ENCODE data around the gene GOLGA6D.
"Not testable (repeated sequence)": the region's sequence is repeated elsewhere in the genome, so short reads cannot be mapped to it uniquely, and the experiment has no call there.

Gene GOLGA6D

DNA sequence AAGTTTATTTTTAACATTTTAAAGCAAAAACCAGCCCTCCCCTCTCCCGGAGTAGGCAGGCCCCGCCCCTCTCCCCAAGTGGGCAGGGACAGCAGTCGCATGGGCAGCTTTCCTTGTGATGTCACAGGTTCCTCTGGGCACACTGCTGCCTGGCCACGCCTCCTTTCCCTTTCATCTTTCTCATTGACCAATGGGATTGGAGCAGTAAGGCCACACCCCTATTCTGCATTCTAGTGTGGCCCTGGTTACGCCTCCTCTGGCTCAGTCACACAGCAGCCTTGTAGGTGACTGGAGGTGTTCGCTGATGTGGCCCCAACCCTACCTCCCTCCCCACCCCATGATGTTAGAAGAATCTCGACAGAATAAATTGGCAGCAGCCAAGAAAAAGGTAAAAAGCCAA lies at the start of gene GOLGA6D:
GOLGA6D (plus strand) TSS at position 264 of the 400 bp plus-strand sequence; CDS start at position 305, 41 bp downstream.
- H2AFZ ChIP-seq (ENCODE audit: low read depth, low read length); DNase-seq; H3K27me3 ChIP-seq (ENCODE audit: insufficient read depth, low read length, poor library complexity); H4K20me1 ChIP-seq (ENCODE audit: insufficient read depth, low read length); H3K9me3 ChIP-seq (ENCODE audit: insufficient read depth, low read length, severe bottlenecking); H3K27ac ChIP-seq (ENCODE audit: low read length); H3K9ac ChIP-seq (ENCODE audit: low read depth, low read length); H3K4me2 ChIP-seq (ENCODE audit: insufficient read depth, low read length); H3K4me3 ChIP-seq (ENCODE audit: low read depth in 1 of 2, low read length in 2 of 2); ATAC-seq (ENCODE audit: insufficient read depth, low read depth); H3K4me1 ChIP-seq (ENCODE audit: insufficient read depth, low read length); H3K79me2 ChIP-seq (ENCODE audit: insufficient read depth, low read length); H3K36me3 ChIP-seq (ENCODE audit: insufficient read depth, low read length): not testable (repeated sequence)

DNA sequence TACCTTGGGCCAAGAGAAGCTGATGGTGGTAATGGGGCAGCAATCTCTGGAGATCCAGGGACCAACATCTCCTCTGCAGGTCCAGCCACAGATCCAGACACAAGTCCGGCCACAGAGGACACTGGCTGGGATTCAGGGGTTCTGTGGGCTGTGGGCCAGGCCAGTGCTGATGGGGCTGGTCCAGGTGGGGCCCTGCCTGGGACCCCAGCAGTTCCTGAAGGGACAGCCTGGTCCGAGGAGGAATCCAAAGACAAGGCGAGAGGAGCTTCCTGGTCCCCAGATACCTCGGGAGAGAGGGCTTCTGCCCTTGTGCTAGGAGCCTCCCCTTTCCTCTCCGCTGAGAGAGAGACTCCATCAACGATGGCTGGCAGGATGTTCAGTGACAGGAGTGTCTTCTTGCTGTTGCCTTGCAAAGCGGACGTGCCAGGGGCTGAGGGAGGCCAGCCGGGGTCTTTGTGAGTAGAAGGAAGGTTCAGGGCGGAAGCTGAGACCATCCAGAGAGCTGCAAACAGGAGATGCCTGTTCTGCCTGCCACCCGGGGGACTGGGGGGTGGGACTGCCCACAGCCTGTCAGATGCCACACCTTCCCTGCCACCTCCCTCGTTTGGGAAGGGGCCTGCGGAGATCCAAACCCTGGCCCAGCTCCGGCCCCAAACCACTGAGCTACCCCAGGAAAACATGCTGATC lies 49.0 kb upstream of the GOLGA6D start:
- H3K27me3 ChIP-seq (ENCODE audit: insufficient read depth, low read length, poor library complexity): peaks cover 2% of the 10 kb centered on the region
- no peaks in the 10 kb centered on the region for H3K36me3 ChIP-seq (ENCODE audit: insufficient read depth, low read length)
- ATAC-seq (ENCODE audit: insufficient read depth, low read depth) (no peak), DNase-seq (no peak)
- H3K4me2 ChIP-seq (ENCODE audit: insufficient read depth, low read length): no peak overlapping the region
- H4K20me1 ChIP-seq (ENCODE audit: insufficient read depth, low read length): no peaks in the 10 kb centered on the region
- H3K9me3 ChIP-seq (ENCODE audit: insufficient read depth, low read length, severe bottlenecking): no peaks in the 10 kb centered on the region
- no peak overlapping the region for H2AFZ ChIP-seq (ENCODE audit: low read depth, low read length)
- H3K27ac ChIP-seq (ENCODE audit: low read length): no peak overlapping the region
- no peak overlapping the region for H3K9ac ChIP-seq (ENCODE audit: low read depth, low read length)
- no peaks in the 10 kb centered on the region for H3K4me1 ChIP-seq (ENCODE audit: insufficient read depth, low read length)
- TF ChIP-seq EZH2 (IDR thresholded peaks at IDR 0.05; ENCODE audit: borderline replicate concordance, low read depth, low read length, severe bottlenecking): no peak
- TF ChIP-seq, protein P1, sequence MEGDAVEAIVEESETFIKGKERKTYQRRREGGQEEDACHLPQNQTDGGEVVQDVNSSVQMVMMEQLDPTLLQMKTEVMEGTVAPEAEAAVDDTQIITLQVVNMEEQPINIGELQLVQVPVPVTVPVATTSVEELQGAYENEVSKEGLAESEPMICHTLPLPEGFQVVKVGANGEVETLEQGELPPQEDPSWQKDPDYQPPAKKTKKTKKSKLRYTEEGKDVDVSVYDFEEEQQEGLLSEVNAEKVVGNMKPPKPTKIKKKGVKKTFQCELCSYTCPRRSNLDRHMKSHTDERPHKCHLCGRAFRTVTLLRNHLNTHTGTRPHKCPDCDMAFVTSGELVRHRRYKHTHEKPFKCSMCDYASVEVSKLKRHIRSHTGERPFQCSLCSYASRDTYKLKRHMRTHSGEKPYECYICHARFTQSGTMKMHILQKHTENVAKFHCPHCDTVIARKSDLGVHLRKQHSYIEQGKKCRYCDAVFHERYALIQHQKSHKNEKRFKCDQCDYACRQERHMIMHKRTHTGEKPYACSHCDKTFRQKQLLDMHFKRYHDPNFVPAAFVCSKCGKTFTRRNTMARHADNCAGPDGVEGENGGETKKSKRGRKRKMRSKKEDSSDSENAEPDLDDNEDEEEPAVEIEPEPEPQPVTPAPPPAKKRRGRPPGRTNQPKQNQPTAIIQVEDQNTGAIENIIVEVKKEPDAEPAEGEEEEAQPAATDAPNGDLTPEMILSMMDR (IDR thresholded peaks at IDR 0.05; ENCODE audit: borderline replicate concordance, extremely low read depth, low read length, poor library complexity, severe bottlenecking): no peak
- no peak overlapping the region for H3K4me3 ChIP-seq (ENCODE audit: low read depth in 1 of 2, low read length in 2 of 2)
- H3K79me2 ChIP-seq (ENCODE audit: insufficient read depth, low read length): no peaks in the 10 kb centered on the region

GRCh38 chr15:75234191-75234810 lies 48.3 kb upstream of the GOLGA6D start:
- no peaks in the 10 kb centered on the region for H4K20me1 ChIP-seq (ENCODE audit: insufficient read depth, low read length)
- ATAC-seq (ENCODE audit: insufficient read depth, low read depth): no peak
- H3K27me3 ChIP-seq (ENCODE audit: insufficient read depth, low read length, poor library complexity): peaks cover 2% of the 10 kb centered on the region
- H3K9me3 ChIP-seq (ENCODE audit: insufficient read depth, low read length, severe bottlenecking): no peaks in the 10 kb centered on the region
- TF ChIP-seq EZH2 (IDR thresholded peaks at IDR 0.05; ENCODE audit: borderline replicate concordance, low read depth, low read length, severe bottlenecking): no peak
- TF ChIP-seq, protein P1 (IDR thresholded peaks at IDR 0.05; ENCODE audit: borderline replicate concordance, extremely low read depth, low read length, poor library complexity, severe bottlenecking): no peak
- DNase-seq: no peak
- H3K4me3 ChIP-seq (ENCODE audit: low read depth in 1 of 2, low read length in 2 of 2): no peak overlapping the region
- H3K4me1 ChIP-seq (ENCODE audit: insufficient read depth, low read length): no peaks in the 10 kb centered on the region
- H3K79me2 ChIP-seq (ENCODE audit: insufficient read depth, low read length): no peaks in the 10 kb centered on the region
- no peak overlapping the region for H2AFZ ChIP-seq (ENCODE audit: low read depth, low read length)
- no peak overlapping the region for H3K4me2 ChIP-seq (ENCODE audit: insufficient read depth, low read length)
- no peaks in the 10 kb centered on the region for H3K36me3 ChIP-seq (ENCODE audit: insufficient read depth, low read length)
- no peak overlapping the region for H3K27ac ChIP-seq (ENCODE audit: low read length)
- H3K9ac ChIP-seq (ENCODE audit: low read depth, low read length): no peak overlapping the region

DNA sequence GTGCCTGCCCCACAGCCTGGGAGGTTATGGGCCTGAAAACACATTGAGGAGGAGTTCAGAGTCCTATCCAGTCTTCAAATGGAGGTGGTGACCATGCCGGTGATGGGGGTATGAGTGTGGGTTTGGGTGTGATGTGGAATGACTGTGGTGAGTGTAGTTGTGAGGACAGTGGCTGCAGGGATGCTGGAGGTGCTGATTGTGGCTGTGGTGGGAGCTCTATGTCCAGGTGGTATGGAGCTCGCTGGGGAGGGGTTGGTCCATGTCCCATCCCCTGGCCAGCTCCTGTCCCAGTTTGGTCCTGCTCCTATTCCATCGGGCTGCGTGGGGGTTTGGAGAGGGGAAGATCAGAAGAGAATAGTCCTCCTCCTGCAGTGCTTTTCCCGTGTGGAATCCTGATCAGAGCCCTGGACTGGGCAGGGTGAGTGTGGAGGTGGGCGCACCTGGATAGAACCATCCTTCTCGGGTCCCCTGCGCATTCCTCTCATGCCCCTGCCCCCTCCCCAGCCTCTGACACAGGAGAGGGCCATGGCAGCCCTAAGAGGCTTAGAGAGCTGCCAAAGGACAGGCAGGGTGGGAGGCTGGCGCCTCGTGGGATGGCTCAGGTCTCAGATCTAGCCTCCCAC lies 47.5 kb upstream of the GOLGA6D start:
- peaks cover 2% of the 10 kb centered on the region for H3K27me3 ChIP-seq (ENCODE audit: insufficient read depth, low read length, poor library complexity)
- no peak overlapping the region for H3K4me3 ChIP-seq (ENCODE audit: low read depth in 1 of 2, low read length in 2 of 2)

More for the DNA sequence above, 47.5 kb upstream of the GOLGA6D start:
- Histone ChIP-seq H3K79me2 (ENCODE audit: insufficient read depth, low read length) (no peaks in the 10 kb centered on the region), H3K9me3 (ENCODE audit: insufficient read depth, low read length, severe bottlenecking) (no peaks in the 10 kb centered on the region), H4K20me1 (ENCODE audit: insufficient read depth, low read length) (no peaks in the 10 kb centered on the region), H3K36me3 (ENCODE audit: insufficient read depth, low read length) (no peaks in the 10 kb centered on the region), H3K27ac (ENCODE audit: low read length) (no peak overlapping the region), H3K4me1 (ENCODE audit: insufficient read depth, low read length) (no peaks in the 10 kb centered on the region), H2AFZ (ENCODE audit: low read depth, low read length) (no peak overlapping the region), H3K9ac (ENCODE audit: low read depth, low read length) (no peak overlapping the region), H3K4me2 (ENCODE audit: insufficient read depth, low read length) (no peak overlapping the region)
- TF ChIP-seq, protein P1 (IDR thresholded peaks at IDR 0.05; ENCODE audit: borderline replicate concordance, extremely low read depth, low read length, poor library complexity, severe bottlenecking): no peak
- TF ChIP-seq EZH2 (IDR thresholded peaks at IDR 0.05; ENCODE audit: borderline replicate concordance, low read depth, low read length, severe bottlenecking): no peak
- DNase-seq (no peak), ATAC-seq (ENCODE audit: insufficient read depth, low read depth) (no peak)

Measured in DND-41 (cell line).